ENCODE results near the gene CATSPERD.
"Not testable (repeated sequence)": the region's sequence is repeated elsewhere in the genome, so short reads cannot be mapped to it uniquely, and the experiment has no call there.

DNA sequence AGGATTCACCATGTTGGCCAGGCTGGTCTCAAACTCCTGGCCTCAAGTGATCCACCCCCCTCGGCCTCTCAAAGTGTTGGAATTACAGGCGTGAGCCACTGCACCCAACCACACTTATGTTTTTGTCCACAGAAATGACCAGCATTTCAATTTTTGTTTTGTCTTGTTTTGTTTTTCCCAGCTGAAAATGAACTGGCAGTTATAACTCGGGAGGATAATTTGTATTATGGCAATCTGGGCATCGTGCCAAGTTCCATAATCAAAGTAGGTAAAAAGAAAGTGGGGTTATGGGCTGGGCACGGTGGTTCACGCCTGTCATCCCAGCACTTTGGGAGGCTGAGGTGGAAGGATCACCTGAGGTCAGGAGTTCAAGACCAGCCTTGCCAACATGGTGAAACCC lies 28.5 kb downstream of the CATSPERD start:
- TF ChIP-seq TAF1 (IDR thresholded peaks at IDR 0.05; ENCODE audit: low read depth); RAD21 (IDR thresholded peaks at IDR 0.05; ENCODE audit: low read depth); REST (IDR thresholded peaks at IDR 0.05; ENCODE audit: low read depth); TEAD4 (IDR thresholded peaks at IDR 0.05); CEBPB (IDR thresholded peaks at IDR 0.05); TCF12 (IDR thresholded peaks at IDR 0.05; ENCODE audit: low read depth); EP300 (IDR thresholded peaks at IDR 0.05; ENCODE audit: borderline replicate concordance); FOXM1 (IDR thresholded peaks at IDR 0.05; ENCODE audit: borderline replicate concordance, low read depth); EGR1 (IDR thresholded peaks at IDR 0.05): not testable (repeated sequence)
- TF ChIP-seq, protein P1, sequence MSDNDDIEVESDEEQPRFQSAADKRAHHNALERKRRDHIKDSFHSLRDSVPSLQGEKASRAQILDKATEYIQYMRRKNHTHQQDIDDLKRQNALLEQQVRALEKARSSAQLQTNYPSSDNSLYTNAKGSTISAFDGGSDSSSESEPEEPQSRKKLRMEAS (IDR thresholded peaks at IDR 0.05), result not testable (repeated sequence)
- TF ChIP-seq, protein P2, sequence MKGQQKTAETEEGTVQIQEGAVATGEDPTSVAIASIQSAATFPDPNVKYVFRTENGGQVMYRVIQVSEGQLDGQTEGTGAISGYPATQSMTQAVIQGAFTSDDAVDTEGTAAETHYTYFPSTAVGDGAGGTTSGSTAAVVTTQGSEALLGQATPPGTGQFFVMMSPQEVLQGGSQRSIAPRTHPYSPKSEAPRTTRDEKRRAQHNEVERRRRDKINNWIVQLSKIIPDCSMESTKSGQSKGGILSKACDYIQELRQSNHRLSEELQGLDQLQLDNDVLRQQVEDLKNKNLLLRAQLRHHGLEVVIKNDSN (IDR thresholded peaks at IDR 0.05), result not testable (repeated sequence)
